Embryonic facial prominence (tissue), 1 donor: ENCODE results near the gene ASB6.

Source experiments
- DNase-seq: peaks from one replicate; pipeline ENCODE4 v3.0.0-alpha.2; 2016; ENCODE audit errors: extremely low spot score

ASB6 gene

DNA sequence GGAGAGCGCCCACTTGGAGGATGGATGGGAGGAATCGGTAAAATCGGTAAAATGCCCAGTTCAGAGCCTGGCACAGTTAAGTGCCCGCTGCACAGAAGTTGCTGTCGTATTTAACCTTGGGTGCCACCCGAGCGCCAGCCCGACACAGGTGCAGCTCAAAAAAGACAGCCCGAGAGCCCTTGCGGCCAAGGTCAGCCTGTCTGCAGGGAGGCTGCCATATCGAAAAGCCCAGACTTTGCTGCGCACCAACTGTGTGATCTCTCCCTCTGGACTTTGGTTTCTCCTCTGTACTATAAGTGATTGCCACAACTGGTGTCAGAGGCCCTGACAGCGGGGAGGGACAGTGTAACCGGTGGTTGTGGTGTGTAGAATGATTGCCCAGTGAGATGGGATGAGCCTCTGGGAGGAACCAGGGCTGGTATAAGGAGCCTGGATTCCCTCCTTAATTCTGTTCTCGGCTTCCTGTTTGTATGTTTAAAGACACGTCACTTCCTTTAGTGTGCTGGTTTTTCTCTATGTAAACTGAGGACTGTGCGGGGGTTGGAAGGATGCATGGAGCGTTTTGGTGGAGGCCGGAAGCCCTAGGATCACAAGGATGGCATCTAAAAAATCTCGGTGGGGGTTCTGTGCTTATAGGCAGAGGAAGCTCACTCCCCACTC is 15.2 kb downstream of the ASB6 start:
- no peak for DNase-seq

DNA sequence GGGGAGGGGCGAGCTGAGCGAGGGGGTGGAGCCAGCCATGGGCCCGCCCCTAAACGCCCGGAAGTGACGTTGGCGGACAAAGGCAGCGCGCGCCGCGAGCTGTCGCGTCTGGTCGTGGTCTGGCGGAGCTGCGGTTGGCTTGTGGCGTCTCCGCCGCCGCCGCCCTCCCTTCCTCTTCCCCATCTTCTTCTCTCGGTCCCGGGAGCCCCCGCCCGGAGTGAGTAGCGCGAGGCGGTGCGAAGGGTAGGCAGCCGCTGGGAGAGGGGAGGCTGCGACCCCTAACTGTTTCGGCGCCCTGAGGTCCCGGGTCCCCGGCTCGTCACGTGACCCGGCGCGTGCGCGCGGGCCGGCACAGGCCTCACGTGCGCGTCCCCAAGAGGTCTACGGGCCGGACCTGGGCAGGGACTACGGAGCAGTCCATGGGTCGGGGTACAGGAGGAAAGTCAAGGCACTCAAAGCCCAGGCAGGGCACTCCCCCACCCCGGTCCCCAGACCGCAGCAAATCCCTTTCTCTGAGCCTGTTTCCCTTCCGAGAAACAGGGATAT is 15.8 kb downstream of the ASB6 start, which contains the start of gene NTMT1:
Gene NTMT1, plus strand, starts transcription at position 85 of the 546 bp plus-strand sequence. CDS start 6,541 bp downstream, outside the sequence.
- DNase-seq: peak; percentile 67

DNA sequence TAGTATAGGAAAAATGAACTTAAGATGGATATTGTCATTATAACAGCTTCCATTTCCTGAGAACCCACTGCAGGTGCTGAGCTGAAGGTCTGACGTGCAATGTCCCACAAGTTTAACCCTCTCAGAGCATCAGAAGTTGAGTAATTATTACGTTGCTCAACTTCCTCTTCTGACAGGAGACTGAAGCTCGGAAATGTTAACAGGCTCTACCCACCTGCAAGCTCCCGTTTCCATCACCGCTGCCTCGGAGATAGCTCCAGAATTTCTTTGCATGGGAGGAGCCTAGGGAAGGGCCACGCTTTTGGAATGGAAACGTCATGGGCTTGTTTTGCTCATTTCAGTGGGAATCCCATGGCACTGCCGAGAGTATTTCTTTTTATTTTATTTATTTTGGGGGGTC is 17.0 kb downstream of the ASB6 start:
- DNase-seq: no peak

DNA sequence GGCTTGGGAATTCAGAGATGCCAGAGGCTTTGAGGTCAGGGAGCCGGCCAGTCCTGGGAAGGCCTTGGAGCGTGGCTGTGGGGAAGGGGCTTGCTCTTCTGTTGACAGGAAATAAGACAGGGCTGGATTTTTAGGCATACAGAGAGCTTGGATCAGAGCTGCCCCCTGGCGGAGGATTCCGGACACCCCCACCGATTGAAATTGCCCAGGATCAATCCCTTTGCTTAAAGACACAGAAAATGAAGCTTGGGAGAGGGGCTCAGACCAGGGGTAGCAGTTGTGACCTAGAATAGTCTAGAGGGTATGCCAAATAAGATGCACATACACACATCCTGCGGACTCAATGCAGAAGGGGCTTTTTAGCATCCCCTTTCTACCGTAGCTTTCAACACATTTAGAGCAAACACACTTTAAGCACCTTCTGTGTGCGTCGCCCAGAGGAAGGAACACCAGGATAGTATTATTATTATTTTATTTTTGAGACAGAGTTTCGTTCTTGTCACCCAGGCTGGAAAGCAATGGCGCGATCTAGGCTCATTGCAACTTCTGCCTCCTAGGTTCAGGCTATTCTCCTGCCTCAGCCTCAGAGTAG is 17.7 kb downstream of the ASB6 start:
- no peak for DNase-seq

DNA sequence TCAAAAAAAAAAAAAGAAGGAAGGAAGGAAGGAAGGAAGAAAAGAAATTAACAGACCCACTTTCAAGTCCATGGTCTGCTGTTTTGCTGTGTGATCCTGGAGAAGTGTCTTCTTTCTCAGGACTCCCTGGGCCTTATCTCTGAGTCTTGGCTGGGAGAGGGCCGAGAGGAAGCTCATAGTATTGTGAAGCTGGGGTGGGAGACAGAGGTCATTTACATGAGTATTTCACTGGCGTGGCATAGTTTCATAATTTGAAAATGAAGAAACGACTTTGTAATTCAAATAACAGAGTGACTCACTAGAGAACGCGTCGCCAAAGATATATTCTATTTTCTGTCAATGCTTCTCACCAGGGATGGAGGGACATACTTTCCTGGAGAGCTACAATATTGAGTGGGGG is 18.6 kb downstream of the ASB6 start:
- no peak for DNase-seq

DNA sequence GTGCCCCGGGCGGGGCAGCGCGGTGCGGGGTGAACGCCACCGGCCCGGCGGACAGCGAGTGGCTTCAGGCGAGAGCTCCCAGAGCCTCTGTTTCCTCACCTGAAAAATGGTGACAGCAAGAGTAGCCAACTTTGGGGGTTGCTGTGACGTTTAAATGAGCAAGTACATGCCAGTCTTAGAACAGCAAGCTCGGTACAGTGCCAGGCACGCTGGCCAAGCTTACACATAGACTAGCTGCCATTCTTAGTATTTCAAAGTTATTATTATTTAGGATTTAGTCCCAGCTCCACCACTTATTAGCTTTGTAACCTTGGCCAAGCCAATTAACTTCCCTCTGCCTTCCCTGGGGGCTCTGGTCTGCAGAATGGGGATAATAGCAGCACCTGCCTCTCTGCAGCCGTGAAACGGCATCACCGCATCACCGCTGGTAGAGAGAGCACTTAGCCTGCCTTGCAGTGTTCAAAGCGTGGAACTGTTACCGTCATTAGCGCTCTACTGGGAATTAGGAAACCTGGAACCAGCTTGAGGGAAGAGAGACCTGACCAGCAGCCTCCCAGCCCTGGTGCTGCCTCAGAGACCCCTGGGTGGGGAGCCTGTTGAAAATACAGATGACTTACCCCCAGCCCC is 21.2 kb downstream of the ASB6 start, which contains the start of gene C9orf50:
Gene C9orf50, minus strand, starts transcription at position 433 of the 627 bp plus-strand sequence. CDS start 527 bp downstream, outside the sequence.
- DNase-seq: no peak

DNA sequence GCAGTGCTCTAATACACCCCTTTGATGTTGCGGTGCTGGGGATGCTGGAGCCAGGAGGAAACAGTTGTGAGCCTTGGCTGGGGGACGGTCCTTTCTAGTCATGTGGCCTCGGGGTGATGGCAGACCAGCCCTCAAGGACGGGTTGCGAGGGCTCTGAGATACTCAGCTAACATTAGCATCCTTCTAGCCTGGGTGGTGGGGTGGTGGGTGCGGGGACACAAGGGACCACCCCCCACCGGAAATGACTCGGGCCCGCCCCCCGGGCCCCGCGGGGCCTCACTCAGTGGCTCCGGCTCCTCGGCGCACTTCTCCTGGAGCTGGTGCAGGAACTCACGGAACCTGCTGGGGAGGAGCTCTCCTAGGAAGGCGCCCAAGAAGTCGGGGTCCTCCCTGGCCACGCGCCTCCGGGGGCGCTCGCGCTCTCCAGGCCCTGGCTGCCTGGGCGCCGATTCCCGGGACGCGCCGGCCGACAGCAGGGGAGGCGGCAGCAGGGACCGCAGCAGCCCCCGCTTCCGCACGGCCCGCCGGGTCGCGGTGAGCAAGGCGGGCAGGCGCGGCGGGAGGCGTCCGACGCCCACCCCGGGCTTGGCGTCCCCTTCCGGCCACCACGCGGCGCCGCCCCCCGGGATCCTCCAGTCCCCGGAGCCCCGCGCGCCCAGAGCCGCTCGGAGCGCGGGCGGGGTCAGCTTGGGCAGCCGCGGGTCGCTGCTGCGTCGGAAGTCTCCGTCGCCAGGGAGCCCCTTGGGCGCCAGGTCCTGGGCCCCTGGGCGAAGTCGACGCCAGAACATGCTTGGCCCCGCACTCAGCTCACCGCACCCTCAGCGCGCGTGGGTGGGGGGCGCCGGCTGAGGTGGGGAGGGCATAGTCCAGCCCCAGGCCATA is 21.9 kb downstream of the ASB6 start:
- DNase-seq: no peak

DNA sequence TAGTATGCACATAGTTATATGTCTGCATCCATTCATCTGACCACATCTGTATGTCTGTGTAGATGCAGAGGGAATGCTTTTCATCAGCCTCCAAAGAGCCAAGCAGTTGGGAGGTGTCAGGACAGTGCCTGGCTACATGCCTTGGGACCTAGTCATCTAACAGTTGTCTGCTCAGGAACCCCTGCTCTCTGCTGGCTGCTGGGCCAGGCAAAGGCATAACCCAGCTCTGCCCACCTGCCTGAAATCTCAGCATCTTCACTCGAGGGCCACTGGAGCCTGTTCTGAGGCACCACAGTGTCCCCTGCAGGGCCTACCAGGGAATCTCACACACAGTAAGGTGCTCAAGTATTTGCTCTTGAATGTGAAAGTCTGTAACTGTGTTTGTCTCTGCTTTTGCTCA is 24.8 kb downstream of the ASB6 start:
- DNase-seq: no peak

DNA sequence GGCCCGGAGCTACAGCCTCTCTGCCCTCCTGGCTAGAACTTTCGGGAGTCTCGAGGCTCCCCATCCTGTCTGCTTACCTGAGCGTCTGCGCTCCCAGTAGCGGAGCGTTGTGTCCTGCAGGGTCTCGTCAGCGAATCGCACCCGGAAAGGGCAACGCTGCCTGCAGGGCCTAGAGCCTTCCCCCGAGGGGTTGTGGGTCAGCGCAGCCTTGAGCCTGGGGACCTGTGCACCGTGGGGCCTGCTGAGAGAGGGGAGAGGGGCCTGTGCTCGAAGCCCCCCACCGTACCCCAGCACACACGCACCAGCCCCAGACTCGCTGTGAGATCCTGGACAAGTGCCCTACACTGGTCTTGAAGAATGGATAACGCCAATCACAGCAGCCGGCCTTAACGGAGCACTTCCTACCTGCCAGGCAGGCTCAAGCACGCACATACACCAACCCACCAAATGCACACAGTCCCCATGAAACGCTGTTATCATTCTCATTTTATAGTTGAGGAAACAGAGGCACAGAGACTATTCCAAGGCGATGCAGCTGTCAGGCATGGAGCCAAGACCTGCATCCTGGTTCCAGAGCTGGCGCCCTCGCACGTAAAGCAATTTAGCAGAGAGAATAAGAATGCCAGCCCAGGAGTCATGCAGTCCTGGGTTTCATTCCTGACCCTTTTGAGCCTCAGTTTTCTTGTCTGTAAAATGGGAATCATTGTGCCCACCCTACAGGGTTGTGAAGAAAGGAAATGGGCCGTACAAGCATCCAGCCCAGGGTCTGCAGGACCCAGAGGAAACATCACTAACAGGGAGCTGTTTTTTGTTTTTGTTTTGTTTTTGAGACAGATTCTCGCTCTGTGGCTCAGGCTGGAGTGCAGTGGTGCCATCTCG is 26.3 kb downstream of the ASB6 start:
- no peak for DNase-seq

DNA sequence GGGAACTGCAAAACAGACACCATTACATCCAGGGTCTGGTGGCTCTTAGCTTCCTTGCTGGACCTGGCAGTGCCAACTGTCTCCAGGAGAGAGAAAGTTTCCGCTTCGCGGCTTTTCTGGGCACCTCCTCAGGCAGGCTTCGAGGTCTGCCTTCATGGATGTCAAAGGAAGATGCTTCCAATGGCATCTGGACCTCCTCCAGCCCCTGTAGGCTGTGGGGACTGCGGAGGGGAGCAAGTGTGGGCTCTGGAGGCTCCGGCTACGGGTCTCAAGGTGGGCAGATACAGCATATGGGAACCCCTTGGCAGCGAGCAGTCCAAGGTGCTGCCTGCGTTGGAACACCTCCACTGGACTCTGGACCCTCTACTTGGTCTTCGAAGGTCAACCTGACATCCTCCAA is 27.0 kb downstream of the ASB6 start:
- no peak for DNase-seq

DNA sequence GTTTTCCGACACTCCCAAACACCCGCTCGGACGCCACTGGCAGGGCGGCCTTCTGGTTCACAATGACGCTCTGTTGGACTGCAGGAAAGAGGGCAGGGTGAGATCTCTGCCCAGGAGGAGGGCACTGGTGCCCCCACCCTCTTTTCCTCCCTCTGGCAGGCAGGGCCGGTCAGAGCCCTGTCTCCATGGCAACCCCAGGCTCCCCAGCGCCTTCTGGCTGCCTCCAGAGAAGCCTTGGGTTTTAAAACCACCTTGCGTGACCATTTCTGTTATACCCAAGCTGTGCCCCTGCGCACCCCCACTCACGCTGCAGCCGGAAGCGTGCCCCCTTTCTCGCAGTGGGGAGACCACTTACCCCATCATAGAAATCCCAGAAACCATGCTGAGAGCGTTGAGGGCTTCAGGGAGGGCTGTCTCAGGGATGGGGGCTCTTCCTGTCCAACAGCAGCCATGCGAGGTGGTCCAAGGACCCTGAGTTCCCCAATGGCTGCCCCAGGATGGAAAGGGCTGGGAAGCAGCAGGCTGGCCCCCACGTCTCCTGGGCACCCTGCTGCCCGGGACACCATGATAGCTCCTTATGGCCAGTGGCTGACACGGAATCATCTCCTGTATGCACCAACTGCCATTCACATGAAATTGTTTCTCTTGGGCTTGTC is 28.3 kb downstream of the ASB6 start:
- DNase-seq: no peak

DNA sequence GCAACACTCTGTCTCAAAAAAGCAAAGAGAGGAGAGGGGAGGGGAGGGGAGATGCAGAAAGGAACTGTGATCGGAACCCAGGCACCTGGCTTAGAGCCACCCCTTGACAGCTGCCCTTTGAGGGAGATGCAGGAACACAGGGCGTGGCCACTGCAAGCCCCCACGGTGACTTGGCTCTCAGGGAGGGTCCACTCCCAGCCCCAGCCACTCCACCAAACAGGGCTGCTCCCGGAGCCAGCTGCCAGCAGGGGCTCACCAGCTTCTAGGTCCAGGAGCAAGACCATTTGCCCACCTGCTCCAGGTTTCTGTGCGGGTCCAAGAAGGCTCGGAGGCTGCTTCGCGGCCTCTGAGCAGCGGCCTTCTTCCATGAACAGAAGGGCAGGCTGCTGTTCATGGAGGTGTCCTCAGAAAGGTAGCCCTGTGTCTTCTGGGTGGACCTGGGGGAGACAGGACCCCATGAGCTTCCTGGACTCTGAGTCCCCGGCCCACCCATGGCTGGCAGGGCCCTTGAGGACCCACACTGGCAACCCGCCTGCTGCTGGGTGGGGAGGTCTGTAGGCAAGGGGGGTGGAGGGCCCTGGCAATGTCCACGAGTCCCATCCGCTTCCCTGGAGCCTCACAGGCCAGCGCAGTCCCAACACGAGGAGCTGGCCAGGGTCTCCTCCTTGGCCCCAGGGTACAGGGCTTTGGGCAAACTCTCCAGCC is 29.0 kb downstream of the ASB6 start:
- DNase-seq: no peak

DNA sequence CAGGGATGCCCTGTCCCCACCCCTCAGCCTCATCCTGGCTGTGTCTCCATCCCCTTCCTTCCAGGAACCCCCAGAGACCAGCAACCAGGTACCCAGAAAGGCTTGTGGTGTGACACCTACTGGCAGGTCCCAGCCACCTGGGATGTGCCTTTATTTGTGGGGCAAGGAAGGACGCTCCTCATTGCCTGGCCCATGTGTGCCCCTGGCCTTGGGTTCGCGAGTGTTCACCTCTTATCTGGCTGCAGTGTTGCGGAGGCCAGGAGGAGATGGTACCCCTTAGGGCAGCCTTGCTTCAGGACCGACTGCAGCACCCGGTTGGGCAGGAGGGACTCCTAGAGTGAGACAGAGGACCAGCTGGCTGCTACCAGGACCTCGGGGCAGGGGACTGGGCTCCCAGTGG is 29.8 kb downstream of the ASB6 start:
- DNase-seq: no peak

DNA sequence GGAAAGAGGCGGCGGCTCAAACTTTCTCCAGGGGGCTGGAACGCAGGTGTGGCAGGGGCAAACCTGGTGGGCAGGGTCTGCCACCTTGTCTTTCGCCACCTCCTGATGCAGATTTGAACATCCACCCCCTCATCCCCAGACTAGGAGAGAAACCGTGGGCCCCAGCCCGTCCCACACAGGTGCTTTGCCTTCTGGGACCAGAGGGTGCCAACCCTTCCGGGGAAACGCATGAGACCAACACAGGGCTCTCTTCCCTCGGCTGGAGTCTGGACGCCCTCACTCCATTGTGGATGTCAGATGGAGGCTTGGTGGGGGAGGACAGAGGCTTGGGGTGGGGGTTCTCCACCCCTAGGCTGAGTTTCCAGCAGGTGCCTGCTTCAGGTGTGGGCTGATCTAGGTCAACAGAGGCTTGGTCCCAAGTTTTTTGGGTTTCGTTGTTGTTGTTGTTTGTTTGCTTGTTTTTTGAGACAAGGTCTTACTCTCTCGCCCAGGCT is 30.6 kb downstream of the ASB6 start:
- DNase-seq: no peak

DNA sequence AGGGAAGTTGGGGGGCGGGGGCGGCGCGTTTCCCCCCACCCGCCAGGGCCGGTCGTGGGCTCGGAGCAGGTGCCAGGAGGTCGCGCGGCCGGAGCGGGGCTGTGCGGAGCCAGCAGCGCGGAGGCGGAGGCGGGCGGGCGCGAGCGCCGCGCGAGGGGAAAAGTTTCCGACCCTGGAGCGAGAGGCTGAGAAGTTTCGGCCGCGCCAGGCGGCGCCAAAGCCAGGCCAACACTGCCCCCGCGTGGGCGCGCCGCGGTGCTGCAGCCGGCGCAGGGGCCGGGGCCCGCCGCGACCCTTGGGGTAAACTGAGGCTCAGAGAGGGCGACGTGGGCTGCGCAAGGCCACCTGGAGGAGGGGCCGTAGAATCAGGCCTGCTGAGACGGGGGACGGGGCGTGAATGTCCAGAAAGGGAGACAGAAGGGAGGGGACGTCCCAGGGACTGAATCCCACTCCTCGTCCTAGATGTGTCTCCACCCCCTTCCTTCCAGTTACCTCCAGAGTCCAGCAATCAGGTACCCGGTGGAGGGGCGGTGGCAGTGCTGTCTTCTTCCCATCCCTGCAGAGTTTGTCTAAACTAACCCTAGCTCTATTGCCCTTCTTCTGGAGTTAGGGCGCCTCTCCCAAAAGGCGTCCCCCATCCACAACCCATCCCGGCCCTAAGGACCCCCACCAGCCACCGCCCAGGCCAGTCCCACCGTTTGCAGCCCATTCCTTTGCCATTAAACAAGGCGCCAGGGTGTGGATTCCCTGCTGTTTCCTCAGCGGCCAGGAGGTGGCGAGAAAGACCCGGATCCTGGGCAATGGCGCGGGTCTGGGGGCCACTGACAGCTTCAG is 31.3 kb downstream of the ASB6 start:
- peak; percentile 54 for DNase-seq

DNA sequence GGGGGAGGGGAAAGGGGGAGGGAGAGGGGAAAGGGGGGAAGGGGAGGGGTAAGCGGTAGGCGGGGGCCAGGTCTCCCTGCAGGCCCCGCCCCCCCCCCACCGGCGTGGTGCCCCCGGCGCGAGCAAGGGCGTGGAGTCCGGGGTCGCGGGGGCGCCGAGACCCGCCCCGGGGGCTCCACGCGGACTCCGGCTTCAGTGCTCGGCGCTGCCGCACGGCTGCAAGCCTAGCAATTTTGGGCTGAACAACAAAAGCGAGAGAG is 31.8 kb downstream of the ASB6 start:
- DNase-seq: no peak

DNA sequence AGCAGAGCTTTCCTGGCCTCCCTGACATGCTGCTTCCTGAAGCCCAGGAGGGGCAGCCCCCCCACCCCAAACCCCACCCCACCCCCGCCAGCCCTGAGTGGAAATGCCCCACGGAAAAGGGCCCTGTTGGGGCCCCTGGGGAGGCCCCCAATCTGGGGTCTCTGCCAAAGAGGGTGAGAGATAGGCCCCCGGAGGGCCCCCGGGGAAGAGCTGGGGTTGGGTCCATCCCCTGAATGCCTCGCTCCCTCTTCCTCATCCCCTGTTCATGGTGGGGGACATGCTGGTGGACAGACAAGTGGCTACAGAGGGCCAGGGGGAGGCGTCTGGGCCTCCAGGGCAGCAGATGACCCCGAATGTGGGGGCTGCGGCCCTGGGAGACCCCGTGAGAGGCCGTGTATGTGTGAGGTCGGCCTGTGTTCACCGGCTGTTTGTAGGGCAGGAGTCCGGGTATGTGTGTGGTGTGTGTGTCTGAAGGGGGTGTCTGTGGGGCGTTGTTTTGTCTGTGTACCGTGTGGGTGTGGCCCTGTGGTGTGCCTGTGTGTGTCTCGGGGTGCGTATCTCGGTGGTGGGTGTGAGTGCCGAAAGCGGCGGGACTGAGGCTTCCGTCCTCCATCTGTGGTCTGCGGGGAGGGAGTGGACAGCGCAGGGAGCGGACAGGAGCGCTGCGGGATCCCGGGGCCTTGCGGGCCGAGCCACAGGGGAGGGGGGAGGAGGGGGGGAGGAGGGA is 32.3 kb downstream of the ASB6 start:
- no peak for DNase-seq
